IPS DF 19.7 (cell line): ENCODE data around the gene ZMYM5.
"Not testable (repeated sequence)": the region's sequence is repeated elsewhere in the genome, so short reads cannot be mapped to it uniquely, and the experiment has no call there.

Source experiments
- DNase-seq: peaks from one replicate; pipeline ENCODE4 v3.0.0-alpha.2; 2013; ENCODE audit warnings: low read depth, low spot score

Gene ZMYM5

DNA sequence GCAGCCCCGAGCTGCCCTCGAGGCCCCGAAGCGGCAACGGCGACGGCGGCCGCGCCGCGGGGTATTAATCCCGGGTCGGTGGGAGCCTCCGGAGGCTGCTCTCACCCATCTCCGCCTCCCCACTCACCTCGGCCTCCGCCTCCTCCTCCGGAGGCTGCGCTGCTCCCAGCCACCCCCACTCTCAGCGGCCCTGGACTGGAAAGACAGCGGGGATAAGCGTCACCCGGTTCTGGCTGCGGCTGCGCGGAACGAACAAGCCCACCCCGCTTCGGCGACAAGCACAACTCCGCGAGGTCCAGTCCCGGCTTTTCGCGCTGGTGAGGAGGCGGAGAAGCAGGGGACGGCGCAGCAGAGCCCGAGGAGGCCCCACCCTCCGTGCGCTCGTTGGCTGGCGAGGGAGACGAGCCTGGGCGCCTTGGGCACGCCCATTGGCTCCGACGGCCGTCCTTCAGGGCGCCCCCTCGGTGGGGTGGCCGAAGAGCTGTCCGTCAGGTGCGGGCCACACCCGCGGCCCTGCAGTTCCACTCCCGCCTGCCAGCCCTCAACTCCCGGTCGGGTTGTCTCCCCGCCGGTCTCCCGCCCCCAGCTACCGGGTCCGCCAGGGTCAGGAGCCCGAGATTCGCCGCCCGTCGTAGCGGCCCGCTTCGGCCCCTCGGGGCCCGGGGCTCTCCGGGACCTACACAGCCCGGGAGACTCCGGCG is at the start of gene ZMYM5:
ZMYM5 (minus strand) TSS at position 327 of the 701 bp plus-strand sequence. CDS start 11,469 bp downstream, outside the sequence.
- peak; percentile 90 for DNase-seq

- DNase-seq, result no peak
Measured at GRCh38 chr13:19910336-19911072, 47.1 kb upstream of the ZMYM5 start.

DNA sequence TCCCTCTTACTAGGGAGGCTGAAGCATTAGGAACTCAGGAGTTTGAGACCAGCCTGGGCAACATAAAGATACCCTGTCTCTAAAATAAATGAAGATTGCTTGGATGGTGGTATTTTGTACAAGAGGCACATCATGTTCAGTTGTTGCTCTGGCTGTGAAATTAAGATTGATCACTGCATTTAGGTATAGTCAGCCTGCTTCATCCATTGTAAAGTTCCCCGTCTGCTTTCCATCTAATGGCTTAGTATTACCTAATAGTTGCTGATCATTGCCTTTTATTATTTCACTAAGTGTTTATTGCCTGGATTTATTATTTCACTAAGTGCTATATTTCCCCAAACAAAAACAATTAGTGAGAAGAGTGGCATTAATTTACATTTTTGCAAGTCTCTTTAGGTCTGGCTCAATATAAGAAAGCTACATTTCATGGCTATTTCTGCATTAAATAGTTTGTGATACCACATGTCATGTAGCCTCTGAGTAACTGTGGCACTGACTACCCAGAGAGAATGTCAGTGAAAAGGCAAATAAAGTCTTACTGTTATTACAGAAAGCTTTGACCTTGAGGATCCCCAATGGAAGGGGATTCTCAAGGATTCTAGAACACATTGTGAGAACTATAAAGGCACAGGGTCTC is 45.0 kb upstream of the ZMYM5 start:
- no peak for DNase-seq

DNA sequence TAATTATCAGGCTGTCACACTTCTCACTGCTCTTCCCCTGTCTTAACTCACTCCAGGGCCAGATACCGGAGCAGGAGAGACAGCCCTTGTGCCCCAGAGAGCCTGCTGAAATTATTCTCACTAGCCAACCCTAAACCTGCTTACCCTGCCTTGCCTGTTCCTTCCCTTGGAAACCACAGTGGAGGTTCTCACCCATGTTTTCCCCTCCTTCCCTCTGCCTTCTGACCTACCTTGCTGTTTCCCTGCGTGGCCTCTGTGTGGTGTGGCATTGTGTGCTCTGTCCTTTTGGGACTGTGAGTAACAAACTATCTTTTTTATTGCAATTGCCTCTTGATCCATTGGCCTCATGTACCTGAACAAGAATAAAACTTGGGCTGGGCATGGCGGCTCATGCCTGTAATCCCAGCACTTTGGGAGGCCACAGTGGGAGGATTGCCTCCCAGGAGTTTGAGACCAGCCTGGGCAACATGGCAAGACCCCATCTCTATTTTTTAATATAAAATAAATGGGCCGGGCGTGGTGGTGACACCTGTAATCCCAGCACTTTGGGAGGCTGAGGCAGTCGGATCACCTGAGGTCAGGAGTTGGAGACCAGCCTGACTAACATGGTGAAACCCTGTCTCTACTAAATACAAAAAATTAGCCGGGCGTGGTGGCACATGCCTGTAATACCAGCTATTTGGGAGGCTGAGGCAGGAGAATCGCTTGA is 42.2 kb upstream of the ZMYM5 start:
- not testable (repeated sequence) for DNase-seq

DNA sequence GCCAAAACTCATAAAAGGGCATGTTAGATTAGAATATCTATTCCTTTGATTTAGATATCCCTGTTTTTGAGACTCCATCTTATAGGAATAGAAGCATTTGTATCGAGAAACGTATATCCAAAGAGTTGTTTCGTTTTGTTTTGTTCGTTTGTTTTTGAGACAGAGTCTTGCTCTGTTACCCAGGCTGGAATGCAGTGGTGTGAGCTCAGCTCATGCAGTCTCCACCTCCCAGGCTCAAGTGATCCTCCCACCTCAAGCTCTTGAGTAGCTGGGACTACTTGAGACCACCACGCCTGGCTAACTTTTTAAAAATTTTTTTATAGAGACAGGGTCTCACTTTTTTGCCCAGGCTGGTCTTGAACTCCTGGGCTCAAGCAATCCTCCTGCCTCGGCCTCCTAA is 26.6 kb upstream of the ZMYM5 start:
- no peak for DNase-seq

- DNase-seq, result no peak
Measured at GRCh38 chr13:19888799-19889198, 25.4 kb upstream of the ZMYM5 start.

DNA sequence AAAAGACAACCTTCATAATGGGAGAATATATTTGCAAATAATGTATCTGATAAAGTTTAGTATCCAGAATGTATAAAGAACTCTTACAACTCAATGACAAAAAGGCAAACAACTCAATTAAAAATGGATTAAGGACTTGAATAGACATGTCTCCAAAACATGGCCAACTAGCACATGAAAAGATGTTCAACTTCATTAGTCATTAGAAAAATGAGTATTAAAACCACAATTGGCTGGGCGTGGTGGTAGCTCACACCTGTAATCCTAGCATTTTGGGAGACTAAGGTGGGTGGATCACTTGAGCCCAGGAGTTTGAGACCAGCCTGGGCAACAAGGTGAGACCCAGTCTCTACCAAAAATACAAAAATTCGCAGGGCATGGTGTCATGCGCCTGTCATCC is 18.8 kb upstream of the ZMYM5 start:
- no peak for DNase-seq

DNA sequence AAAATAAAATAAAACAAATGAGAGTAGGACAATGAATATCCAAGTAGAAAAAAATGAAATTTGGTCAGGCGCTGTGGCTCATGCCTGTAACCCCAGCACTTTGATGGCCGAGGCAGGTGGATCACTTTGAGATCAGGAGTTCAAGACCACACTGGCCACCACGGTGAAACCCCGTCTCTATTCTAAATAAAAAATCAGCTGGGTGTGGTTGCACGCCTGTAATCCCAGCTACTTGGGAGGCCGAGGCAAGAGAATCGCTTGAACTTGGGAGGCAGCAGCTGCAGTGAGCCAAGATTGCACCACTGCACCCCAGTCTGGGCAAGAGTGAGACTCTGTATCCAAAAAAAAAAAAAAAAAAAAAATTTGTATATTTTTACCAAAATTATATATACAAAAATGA is 18.2 kb upstream of the ZMYM5 start:
- DNase-seq, result no peak

- DNase-seq, result no peak
Measured at GRCh38 chr13:19864746-19865309, 1.4 kb upstream of the ZMYM5 start.

DNA sequence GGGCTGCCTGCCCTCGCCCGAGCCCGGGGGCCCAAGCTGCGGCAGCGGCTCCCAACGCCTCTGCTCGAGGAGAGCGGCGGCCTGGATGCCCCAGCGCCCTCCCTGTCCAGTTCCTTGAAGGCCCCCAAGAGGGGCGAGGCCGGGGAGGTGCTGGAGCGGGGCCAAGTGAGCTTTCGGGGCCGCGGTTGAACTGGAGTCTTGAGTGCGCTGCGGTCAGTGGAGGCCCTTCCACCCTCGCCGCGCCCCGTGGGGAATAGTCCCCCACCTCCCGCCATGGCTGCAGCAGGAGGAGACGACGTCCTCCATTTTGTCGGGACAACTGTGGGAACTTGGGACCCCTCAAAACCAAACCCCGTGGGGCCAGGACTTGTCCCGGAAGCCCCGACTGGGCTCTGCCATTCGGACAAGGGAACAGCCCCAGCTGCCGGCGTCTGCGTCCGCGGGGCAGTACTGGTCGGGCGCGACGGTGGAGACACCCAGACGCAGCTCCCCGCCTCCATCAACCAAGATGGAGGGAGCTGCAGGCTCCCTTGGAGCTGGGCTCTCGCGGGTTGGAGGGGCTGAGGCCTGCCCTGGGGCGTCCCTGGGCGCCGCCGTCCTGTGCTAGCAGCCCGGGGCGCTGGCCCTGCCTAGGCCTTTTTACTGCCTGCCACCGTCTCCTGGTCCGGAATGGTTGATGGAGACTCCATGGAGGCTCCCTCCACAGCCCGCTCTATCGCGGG is 736 bp upstream of the ZMYM5 start:
- no peak for DNase-seq

DNA sequence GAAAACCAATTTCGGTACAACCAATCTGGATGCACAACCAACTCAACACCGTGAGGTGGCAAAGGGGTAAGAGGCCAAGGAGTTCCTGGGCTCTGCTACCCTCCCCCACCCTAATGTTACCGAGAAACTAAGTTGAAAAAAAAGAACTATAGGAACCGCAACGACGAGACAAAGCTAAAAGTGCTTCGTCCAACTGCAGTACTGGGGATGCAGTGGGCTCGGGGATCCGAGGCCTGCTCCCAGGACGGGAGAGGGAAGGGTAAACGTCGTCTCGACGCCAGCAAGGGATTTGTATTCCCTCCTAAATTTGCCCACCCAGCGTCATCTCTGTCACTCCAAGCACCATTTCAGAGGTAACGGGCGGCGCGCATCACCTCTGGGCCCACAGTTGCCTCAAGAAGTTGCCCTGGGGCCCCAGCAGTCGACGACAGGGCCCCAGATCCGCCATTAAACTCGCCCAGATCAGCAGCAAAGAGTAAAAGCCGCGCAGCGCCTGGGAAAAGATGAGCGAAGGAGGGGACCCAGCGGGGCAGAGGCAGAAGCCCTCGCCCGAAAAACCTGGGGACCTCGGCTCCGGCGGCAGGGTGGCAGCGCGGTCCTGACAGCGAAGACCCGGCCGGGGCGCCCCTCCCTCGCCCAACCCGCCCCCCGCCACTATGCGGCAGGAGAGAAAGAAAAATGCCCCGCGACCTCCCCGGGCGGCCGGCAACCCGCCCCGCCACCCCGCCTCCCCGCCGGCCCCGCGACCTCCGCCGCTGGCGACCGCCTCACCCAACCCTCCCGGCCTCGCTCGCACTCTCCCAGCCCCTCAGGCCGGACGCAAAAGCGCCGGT is 752 bp downstream of the ZMYM5 start:
- no peak for DNase-seq

GRCh38 chr13:19861762-19862161 is 1.7 kb downstream of the ZMYM5 start:
- DNase-seq, result no peak

DNA sequence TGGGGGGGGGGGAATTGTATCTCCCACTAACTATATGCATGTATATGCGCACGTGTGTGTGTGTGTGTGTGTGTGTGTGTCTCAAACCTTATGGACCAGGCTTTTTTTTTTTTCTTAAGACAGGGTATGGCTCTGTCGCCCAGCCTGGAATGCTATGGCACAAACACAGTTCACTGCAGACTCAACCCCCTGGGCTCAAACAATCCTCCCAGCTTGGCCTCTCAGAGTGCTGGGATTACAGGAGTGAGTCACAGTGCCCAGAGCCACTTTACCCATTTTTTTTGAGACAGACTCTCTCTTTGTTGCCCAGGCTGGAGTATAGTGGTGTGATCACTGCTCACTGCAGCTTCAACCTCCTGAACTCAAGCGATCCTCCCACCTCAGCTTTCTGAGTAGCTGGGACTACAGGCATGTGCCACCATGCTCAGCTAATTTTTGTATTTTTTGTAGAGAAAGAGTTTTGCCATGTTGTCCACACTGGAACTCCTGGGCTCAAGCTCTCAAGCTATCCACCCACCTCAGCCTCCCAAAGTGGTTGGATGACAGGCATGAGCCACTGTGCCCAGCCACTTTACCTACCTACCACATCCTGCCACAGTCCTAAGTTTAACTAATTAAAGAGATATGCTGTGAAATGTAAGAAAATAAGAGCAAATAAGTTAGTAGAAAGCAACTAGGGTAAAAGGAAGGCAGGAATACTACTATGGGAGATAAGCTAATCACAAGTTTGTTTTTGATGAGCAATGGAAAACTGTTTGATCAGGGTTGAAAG is 2.4 kb downstream of the ZMYM5 start:
- DNase-seq, result no peak

GRCh38 chr13:19857637-19858036 is 5.8 kb downstream of the ZMYM5 start:
- DNase-seq, result not testable (repeated sequence)

GRCh38 chr13:19852766-19853165 is 10.7 kb downstream of the ZMYM5 start:
- DNase-seq, result no peak

DNA sequence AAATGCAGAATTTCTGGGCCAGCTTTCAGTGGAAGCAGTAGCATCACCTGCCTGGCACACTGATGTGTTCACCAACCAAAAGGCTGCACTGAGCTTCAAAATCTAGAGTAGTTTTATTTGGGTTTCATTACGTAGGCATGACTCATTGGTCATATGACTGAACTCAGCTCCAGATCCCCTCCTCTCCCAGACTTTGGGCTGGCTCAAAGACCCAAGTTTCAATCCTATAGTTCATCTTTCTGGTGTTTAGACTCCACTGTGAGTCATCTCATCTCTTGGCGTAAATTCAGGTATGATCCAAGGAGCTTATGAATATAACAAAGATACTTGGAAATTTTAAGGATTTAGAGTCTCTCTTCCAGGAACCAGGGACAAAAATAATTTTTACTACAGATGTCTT is 17.7 kb downstream of the ZMYM5 start:
- DNase-seq, result no peak

GRCh38 chr13:19838865-19839275 is 24.6 kb downstream of the ZMYM5 start:
- no peak for DNase-seq

DNA sequence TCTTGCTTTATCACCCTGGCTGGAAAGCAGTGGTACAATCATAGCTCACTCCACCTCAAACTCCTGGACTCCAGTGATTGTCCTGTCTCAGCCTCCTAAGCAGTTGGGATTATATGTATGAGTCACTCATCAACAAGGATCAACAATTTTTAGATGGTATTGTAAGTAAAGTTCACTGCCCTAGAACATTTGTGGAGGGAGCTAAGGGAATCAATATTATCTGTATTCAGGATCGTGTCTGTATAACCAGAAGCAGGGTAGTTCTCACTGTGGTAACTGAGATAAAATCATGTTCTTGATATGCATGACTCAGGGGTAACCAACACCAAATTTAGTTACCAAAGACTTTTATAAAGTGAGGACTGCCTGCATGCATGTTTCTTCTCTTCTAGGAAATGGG is 27.0 kb downstream of the ZMYM5 start:
- no peak for DNase-seq

DNA sequence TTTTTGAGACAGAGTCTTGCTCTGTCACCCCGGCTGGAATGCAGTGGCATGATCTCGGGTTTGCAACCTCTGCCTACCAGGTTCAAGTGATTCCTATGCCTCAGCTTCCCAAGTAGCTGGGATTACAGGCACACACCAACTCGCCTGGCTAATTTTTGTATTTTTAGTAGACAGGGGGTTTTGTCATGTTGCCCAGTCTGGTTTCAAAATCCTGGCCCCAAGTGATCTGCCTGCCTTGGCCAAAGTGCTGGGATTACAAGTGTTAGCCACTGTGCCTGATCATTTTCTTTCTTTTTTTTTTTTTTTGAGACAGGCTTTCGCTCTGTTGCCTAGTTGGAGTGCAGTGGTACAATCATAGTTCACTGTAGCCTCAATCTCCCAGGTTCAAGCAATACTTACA is 28.7 kb downstream of the ZMYM5 start:
- no peak for DNase-seq
